AG10803 (cell line): Measurements from ENCODE around the gene TMPRSS5.

ENCODE experiments used
- DNase-seq: peaks from one replicate; pipeline ENCODE4 v3.0.0; 2010; ENCODE audit warnings: low read depth
- H3K4me3 ChIP-seq: 2 replicates; pipeline ENCODE4 v1.5.1; 2011; ENCODE audit warnings: mild to moderate bottlenecking, low read length, control low read depth
- CTCF ChIP-seq: conservative IDR thresholded peaks from 2 replicates; pipeline ENCODE4 v1.5.1; 2011; ENCODE audit warnings: mild to moderate bottlenecking, low read length, control low read depth, inconsistent platforms

TMPRSS5 gene

GRCh38 chr11:113663567-113663966 lies 42.5 kb downstream of the TMPRSS5 start:
- TF ChIP-seq CTCF: no peak
- DNase-seq: peak; percentile 9
- H3K4me3 ChIP-seq: no peak overlapping the region

GRCh38 chr11:113655771-113656170 lies 50.3 kb downstream of the TMPRSS5 start:
- H3K4me3 ChIP-seq: no peak overlapping the region
- DNase-seq: no peak
- TF ChIP-seq CTCF: no peak

- TF ChIP-seq CTCF: no peak
- DNase-seq: no peak
- H3K4me3 ChIP-seq: no peak overlapping the region
These were observed 55.1 kb downstream of the TMPRSS5 start for GRCh38 chr11:113651023-113651422.

GRCh38 chr11:113649311-113649710 lies 56.8 kb downstream of the TMPRSS5 start:
- no peak for DNase-seq
- no peak for TF ChIP-seq CTCF
- H3K4me3 ChIP-seq: no peak overlapping the region

- no peak overlapping the region for H3K4me3 ChIP-seq
- DNase-seq: no peak
- TF ChIP-seq CTCF: no peak
These were observed 58.3 kb downstream of the TMPRSS5 start for GRCh38 chr11:113647856-113648255.

- no peak for DNase-seq
- no peak for TF ChIP-seq CTCF
- H3K4me3 ChIP-seq: no peak overlapping the region
These were observed 59.0 kb downstream of the TMPRSS5 start for GRCh38 chr11:113647108-113647507.

- peak; percentile 9 for DNase-seq
- TF ChIP-seq CTCF: no peak
- no peak overlapping the region for H3K4me3 ChIP-seq
These were observed 60.3 kb downstream of the TMPRSS5 start for GRCh38 chr11:113645593-113646349.
